Spinal cord (tissue), 10 donors: ENCODE measurements around the gene KIF19. TPM values are rescaled to one million over a fixed set of nuclear protein-coding genes. Genes with fewer than 3 reads are reported as not detected.

Experiments
- DNase-seq, 6 donors: peaks; one replicate each; pipeline versions ENCODE4 v3.0.0 to v3.0.0-alpha.2; 2013 to 2015; ENCODE audit warnings: low spot score in 6 of 6, low read depth in 4 of 6
- H3K27ac ChIP-seq: one replicate; pipeline ENCODE4 v1.5.1; 2013; ENCODE audit warnings: low read depth, low read length, control low read depth
- H3K27me3 ChIP-seq: one replicate; pipeline ENCODE4 v1.6.1; 2013; ENCODE audit warnings: low read length; ENCODE audit not compliant: control insufficient read depth, insufficient read depth
- H3K36me3 ChIP-seq: one replicate; pipeline ENCODE4 v1.6.1; 2013; ENCODE audit warnings: low read length; ENCODE audit not compliant: control insufficient read depth, insufficient read depth
- H3K4me1 ChIP-seq: one replicate; pipeline ENCODE4 v1.6.1; 2013; ENCODE audit warnings: low read length; ENCODE audit not compliant: control insufficient read depth, insufficient read depth
- H3K4me3 ChIP-seq: one replicate; pipeline ENCODE4 v1.5.1; 2013; ENCODE audit warnings: low read depth, low read length, control low read depth
- H3K9me3 ChIP-seq: one replicate; pipeline ENCODE4 v1.6.1; 2013; ENCODE audit warnings: low read length; ENCODE audit not compliant: control insufficient read depth, insufficient read depth
- WGBS: methylation state at CpG from one replicate; pipeline ENCODE4 v1.1.5; 2013; ENCODE audit warnings: missing lambda C conversion rate; ENCODE audit not compliant: insufficient coverage; 5-methylcytosine and 5-hydroxymethylcytosine counted together
- polyA plus RNA-seq, 2 donors: library from polyadenylated mRNA; unstranded; fragments of 120-200 nt; gene quantifications; one replicate each; pipeline ENCODE4 v1.2.1, GENCODE V29; 2013; ENCODE audit not compliant: insufficient read length in 2 of 2
- total RNA-seq, 2 donors: library from RNA; depleted of rRNA in 1 of 2; stranded (reverse); fragments of 120-200 nt in 1 of 2; fragments of >200 nt in 1 of 2; gene quantifications; one replicate each; pipeline versions ENCODE4 v1.2.3 to v1.2.4, GENCODE V29; 2013 to 2014
- donor health status: healthy.

KIF19 gene
- total and polyA plus RNA-seq, 4 donors: 1.8 to 2.8 (median 2.5) TPM

GRCh38 chr17:74299226-74300009 is 26.6 kb upstream of the KIF19 start:
- Histone ChIP-seq H3K4me1 (peaks cover 18% of the 10 kb centered on the region), H3K27me3 (no peaks in the 10 kb centered on the region), H3K4me3 (no peak overlapping the region), H3K27ac (peak overlapping the region; percentile 22), H3K36me3 (no peaks in the 10 kb centered on the region), H3K9me3 (peaks cover 4% of the 10 kb centered on the region)
- WGBS: 74% methylated on average over 10 of the region's 11 CpGs
- no peak for DNase-seq

- H3K4me1 ChIP-seq: peaks cover 1% of the 10 kb centered on the region
- H3K27me3 ChIP-seq: no peaks in the 10 kb centered on the region
- no peaks in the 10 kb centered on the region for H3K9me3 ChIP-seq
- no peak overlapping the region for H3K27ac ChIP-seq
- no peaks in the 10 kb centered on the region for H3K36me3 ChIP-seq
- DNase-seq: no peak
- WGBS: 91% methylated on average over 5 of the region's 8 CpGs
- H3K4me3 ChIP-seq: no peak overlapping the region
Measured at GRCh38 chr17:74303305-74303704, 22.7 kb upstream of the KIF19 start.

GRCh38 chr17:74304184-74304583 is 21.8 kb upstream of the KIF19 start:
- 74% methylated on average over 4 of the region's 5 CpGs for WGBS

GRCh38 chr17:74305865-74306654 is 20.0 kb upstream of the KIF19 start:
- 86% methylated on average over 4 of the region's 10 CpGs for WGBS
- no peak for DNase-seq
- no peaks in the 10 kb centered on the region for H3K4me1 ChIP-seq
- no peak overlapping the region for H3K4me3 ChIP-seq
- H3K9me3 ChIP-seq: no peaks in the 10 kb centered on the region
- H3K27me3 ChIP-seq: no peaks in the 10 kb centered on the region
- no peak overlapping the region for H3K27ac ChIP-seq
- H3K36me3 ChIP-seq: no peaks in the 10 kb centered on the region

More at GRCh38 chr17:74304184-74304583, 21.8 kb upstream of the KIF19 start:
- H3K27ac ChIP-seq: no peak overlapping the region
- no peaks in the 10 kb centered on the region for H3K27me3 ChIP-seq
- H3K4me1 ChIP-seq: no peaks in the 10 kb centered on the region
- DNase-seq: no peak
- no peak overlapping the region for H3K4me3 ChIP-seq
- no peaks in the 10 kb centered on the region for H3K9me3 ChIP-seq
- H3K36me3 ChIP-seq: no peaks in the 10 kb centered on the region

- Histone ChIP-seq H3K27me3 (no peaks in the 10 kb centered on the region), H3K9me3 (peaks cover 2% of the 10 kb centered on the region), H3K4me3 (no peak overlapping the region), H3K27ac (no peak overlapping the region), H3K36me3 (no peaks in the 10 kb centered on the region), H3K4me1 (no peaks in the 10 kb centered on the region)
- 78% methylated on average over 11 of the region's 15 CpGs for WGBS
- DNase-seq: no peak
Measured at GRCh38 chr17:74307984-74308773, 17.8 kb upstream of the KIF19 start.

- no peaks in the 10 kb centered on the region for H3K4me1 ChIP-seq
- no peaks in the 10 kb centered on the region for H3K27me3 ChIP-seq
- DNase-seq: no peak
- peaks cover 2% of the 10 kb centered on the region for H3K9me3 ChIP-seq
- H3K27ac ChIP-seq: no peak overlapping the region
- WGBS: 74% methylated on average over 11 of the region's 12 CpGs
- no peak overlapping the region for H3K4me3 ChIP-seq
- H3K36me3 ChIP-seq: no peaks in the 10 kb centered on the region
Measured at GRCh38 chr17:74309902-74310301, 16.1 kb upstream of the KIF19 start.

GRCh38 chr17:74314877-74315276 is 11.1 kb upstream of the KIF19 start:
- peaks cover 2% of the 10 kb centered on the region for H3K9me3 ChIP-seq
- no peak overlapping the region for H3K27ac ChIP-seq
- no peaks in the 10 kb centered on the region for H3K27me3 ChIP-seq
- no peaks in the 10 kb centered on the region for H3K4me1 ChIP-seq
- H3K4me3 ChIP-seq: no peak overlapping the region
- DNase-seq: no peak
- peaks cover 4% of the 10 kb centered on the region for H3K36me3 ChIP-seq
- WGBS: 93% methylated on average over 13 of the region's 15 CpGs

GRCh38 chr17:74316220-74316619 is 9.8 kb upstream of the KIF19 start:
- WGBS: 37% methylated on average over 8 of the region's 10 CpGs
- no peaks in the 10 kb centered on the region for H3K27me3 ChIP-seq
- no peak overlapping the region for H3K4me3 ChIP-seq
- DNase-seq: no peak
- no peak overlapping the region for H3K27ac ChIP-seq
- peaks cover 4% of the 10 kb centered on the region for H3K36me3 ChIP-seq
- no peaks in the 10 kb centered on the region for H3K4me1 ChIP-seq
- peaks cover 2% of the 10 kb centered on the region for H3K9me3 ChIP-seq

- peaks cover 4% of the 10 kb centered on the region for H3K36me3 ChIP-seq
- H3K4me1 ChIP-seq: no peaks in the 10 kb centered on the region
- peaks cover 2% of the 10 kb centered on the region for H3K27me3 ChIP-seq
- no peak for DNase-seq
- no peak overlapping the region for H3K4me3 ChIP-seq
- H3K9me3 ChIP-seq: peaks cover 2% of the 10 kb centered on the region
- WGBS: 84% methylated on average over 16 of the region's 16 CpGs
- no peak overlapping the region for H3K27ac ChIP-seq
Measured at GRCh38 chr17:74317071-74317470, 9.0 kb upstream of the KIF19 start.
